Fibroblast of mammary gland (primary cell): ENCODE results near the gene SEMA3B.

ENCODE experiments used
- DNase-seq: peaks from one replicate; pipeline ENCODE4 v3.0.0-alpha.2; 2010; ENCODE audit warnings: low read depth
- H3K4me3 ChIP-seq: 2 replicates; pipeline ENCODE4 v1.5.1; 2011; ENCODE audit warnings: low read depth, mild to moderate bottlenecking, low read length, moderate library complexity; ENCODE audit not compliant: control insufficient read depth
- TF ChIP-seq, protein P1 (sequence below): conservative IDR thresholded peaks from 2 replicates; pipeline ENCODE4 v1.5.1; 2011; ENCODE audit warnings: low read depth, low read length, inconsistent platforms; ENCODE audit not compliant: control insufficient read depth, insufficient read depth

The SEMA3B gene

DNA sequence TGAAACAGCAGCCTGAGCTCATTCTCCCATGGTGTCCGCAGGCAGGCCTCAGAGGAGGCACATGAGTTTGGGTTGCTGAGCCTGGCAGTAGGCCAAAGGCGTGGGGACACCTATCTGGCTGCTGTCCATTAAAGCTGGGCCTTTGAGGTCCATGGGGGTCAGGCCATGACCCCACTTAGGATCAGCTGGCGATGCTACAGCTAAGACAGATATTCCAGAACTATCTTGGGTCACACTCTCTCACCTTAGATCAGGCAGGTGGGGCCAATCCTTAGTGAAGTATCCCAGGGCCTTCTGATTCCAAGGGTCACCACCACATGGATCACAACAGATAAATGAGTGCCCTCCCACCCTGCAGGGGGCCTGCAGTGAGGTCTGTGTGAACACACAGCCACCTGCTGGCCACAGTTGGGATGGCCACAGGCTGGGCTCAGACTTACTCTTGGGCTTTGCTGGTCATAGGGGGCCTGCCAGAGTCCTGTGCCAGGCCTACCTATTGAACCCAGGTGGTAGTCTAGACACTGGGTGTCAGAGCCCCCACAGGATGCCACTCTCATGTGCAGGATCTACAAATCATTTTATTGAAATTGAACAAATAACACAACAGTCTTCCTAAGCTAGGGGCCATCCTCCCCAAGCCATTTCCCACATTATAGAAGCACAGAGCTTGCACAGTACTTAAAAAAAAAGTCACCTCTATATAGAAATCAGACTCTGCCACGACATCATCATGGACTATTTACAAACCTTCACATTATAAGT is 55.6 kb downstream of the SEMA3B start:
- no peak overlapping the region for H3K4me3 ChIP-seq

GRCh38 chr3:50325113-50325480 is 56.1 kb downstream of the SEMA3B start:
- no peak for DNase-seq
- TF ChIP-seq, protein P1, sequence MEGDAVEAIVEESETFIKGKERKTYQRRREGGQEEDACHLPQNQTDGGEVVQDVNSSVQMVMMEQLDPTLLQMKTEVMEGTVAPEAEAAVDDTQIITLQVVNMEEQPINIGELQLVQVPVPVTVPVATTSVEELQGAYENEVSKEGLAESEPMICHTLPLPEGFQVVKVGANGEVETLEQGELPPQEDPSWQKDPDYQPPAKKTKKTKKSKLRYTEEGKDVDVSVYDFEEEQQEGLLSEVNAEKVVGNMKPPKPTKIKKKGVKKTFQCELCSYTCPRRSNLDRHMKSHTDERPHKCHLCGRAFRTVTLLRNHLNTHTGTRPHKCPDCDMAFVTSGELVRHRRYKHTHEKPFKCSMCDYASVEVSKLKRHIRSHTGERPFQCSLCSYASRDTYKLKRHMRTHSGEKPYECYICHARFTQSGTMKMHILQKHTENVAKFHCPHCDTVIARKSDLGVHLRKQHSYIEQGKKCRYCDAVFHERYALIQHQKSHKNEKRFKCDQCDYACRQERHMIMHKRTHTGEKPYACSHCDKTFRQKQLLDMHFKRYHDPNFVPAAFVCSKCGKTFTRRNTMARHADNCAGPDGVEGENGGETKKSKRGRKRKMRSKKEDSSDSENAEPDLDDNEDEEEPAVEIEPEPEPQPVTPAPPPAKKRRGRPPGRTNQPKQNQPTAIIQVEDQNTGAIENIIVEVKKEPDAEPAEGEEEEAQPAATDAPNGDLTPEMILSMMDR = no peak
- no peak overlapping the region for H3K4me3 ChIP-seq

More for the DNA sequence above, 55.6 kb downstream of the SEMA3B start:
- DNase-seq = peak; percentile 69
- TF ChIP-seq, protein P1 = peak; percentile 85

GRCh38 chr3:50325497-50326181 is 56.7 kb downstream of the SEMA3B start:
- TF ChIP-seq, protein P1 = no peak
- H3K4me3 ChIP-seq = no peak overlapping the region

GRCh38 chr3:50326182-50326541 is 57.2 kb downstream of the SEMA3B start:
- no peak for DNase-seq
- TF ChIP-seq, protein P1 = no peak
- H3K4me3 ChIP-seq = no peak overlapping the region

More at GRCh38 chr3:50325497-50326181, 56.7 kb downstream of the SEMA3B start:
- DNase-seq = no peak

DNA sequence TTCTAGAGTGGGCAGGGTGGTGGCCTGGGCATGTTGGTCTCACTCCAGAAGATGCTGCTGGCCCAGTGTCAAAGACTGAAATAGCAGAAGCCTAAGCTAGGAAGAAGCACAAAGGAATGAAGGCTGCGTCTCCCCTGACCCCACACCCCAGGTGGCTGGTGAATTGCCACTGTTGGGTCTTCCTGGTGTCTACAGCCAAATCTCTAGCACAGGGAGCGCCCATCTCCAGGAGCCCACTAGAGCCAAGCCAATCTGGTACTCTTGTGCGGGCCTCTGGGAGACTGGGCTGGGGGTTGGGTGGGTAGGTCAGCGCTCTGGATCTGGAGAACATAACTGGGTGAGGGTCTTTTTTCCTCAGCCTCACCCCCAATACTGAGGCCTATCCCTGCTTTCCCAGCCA is 58.2 kb downstream of the SEMA3B start:
- TF ChIP-seq, protein P1 = no peak
- peak overlapping the region; percentile 76 for H3K4me3 ChIP-seq
- no peak for DNase-seq
